GM21515 (cell line): ENCODE measurements around the gene FOXK2.
"Not testable (repeated sequence)": the region's sequence is repeated elsewhere in the genome, so short reads cannot be mapped to it uniquely, and the experiment has no call there.

ENCODE experiments used
- ATAC-seq: cut with Tn5 transposase; IDR thresholded peaks from one replicate; pipeline ENCODE4 v1.9.1; 2021; ENCODE audit not compliant: unreplicated experiment

The FOXK2 gene

GRCh38 chr17:82561429-82562035 is 42.0 kb downstream of the FOXK2 start:
- ATAC-seq = no peak

GRCh38 chr17:82562718-82563220 is 43.2 kb downstream of the FOXK2 start:
- ATAC-seq = not testable (repeated sequence)

- no peak for ATAC-seq
Measured at GRCh38 chr17:82563318-82563717, 43.8 kb downstream of the FOXK2 start.

GRCh38 chr17:82563745-82564144 is 44.2 kb downstream of the FOXK2 start:
- ATAC-seq = not testable (repeated sequence)

GRCh38 chr17:82564241-82564640 is 44.7 kb downstream of the FOXK2 start:
- no peak for ATAC-seq

- ATAC-seq = no peak
Measured at GRCh38 chr17:82565551-82565950, 46.0 kb downstream of the FOXK2 start.

- no peak for ATAC-seq
Measured at GRCh38 chr17:82566129-82566960, 46.8 kb downstream of the FOXK2 start.

GRCh38 chr17:82567286-82567685 is 47.8 kb downstream of the FOXK2 start:
- no peak for ATAC-seq

- no peak for ATAC-seq
Measured at GRCh38 chr17:82568997-82569393, 49.5 kb downstream of the FOXK2 start.

- no peak for ATAC-seq
Measured at GRCh38 chr17:82569621-82570020, 50.1 kb downstream of the FOXK2 start.

GRCh38 chr17:82570277-82570676 is 50.7 kb downstream of the FOXK2 start:
- no peak for ATAC-seq

- no peak for ATAC-seq
Measured at GRCh38 chr17:82571855-82572254, 52.3 kb downstream of the FOXK2 start.

GRCh38 chr17:82574041-82574440 is 54.5 kb downstream of the FOXK2 start:
- no peak for ATAC-seq

GRCh38 chr17:82575581-82576221 is 56.2 kb downstream of the FOXK2 start:
- ATAC-seq = not testable (repeated sequence)

GRCh38 chr17:82577300-82577699 is 57.8 kb downstream of the FOXK2 start:
- no peak for ATAC-seq

- not testable (repeated sequence) for ATAC-seq
Measured at GRCh38 chr17:82579969-82580368, 60.4 kb downstream of the FOXK2 start.

GRCh38 chr17:82582213-82582612 is 62.7 kb downstream of the FOXK2 start:
- no peak for ATAC-seq

- ATAC-seq = no peak
Measured at GRCh38 chr17:82582709-82583108, 63.2 kb downstream of the FOXK2 start.

GRCh38 chr17:82583720-82584234 is 64.2 kb downstream of the FOXK2 start:
- no peak for ATAC-seq

GRCh38 chr17:82585935-82586575 is 66.5 kb downstream of the FOXK2 start:
- ATAC-seq = not testable (repeated sequence)
